ENCODE data around the gene MAPKBP1.

- TF ChIP-seq, protein P1, sequence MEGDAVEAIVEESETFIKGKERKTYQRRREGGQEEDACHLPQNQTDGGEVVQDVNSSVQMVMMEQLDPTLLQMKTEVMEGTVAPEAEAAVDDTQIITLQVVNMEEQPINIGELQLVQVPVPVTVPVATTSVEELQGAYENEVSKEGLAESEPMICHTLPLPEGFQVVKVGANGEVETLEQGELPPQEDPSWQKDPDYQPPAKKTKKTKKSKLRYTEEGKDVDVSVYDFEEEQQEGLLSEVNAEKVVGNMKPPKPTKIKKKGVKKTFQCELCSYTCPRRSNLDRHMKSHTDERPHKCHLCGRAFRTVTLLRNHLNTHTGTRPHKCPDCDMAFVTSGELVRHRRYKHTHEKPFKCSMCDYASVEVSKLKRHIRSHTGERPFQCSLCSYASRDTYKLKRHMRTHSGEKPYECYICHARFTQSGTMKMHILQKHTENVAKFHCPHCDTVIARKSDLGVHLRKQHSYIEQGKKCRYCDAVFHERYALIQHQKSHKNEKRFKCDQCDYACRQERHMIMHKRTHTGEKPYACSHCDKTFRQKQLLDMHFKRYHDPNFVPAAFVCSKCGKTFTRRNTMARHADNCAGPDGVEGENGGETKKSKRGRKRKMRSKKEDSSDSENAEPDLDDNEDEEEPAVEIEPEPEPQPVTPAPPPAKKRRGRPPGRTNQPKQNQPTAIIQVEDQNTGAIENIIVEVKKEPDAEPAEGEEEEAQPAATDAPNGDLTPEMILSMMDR (IDR thresholded peaks at IDR 0.05 in 4 of 5, conservative IDR thresholded peaks at IDR 0.05 in 1 of 5), result no peak
- no peak for TF ChIP-seq POLR2A (IDR thresholded peaks at IDR 0.05)
Measured at GRCh38 chr15:41816788-41817187, 42.5 kb downstream of the MAPKBP1 start.
